Measurements from ENCODE around the gene AGAP1.

- TF ChIP-seq EZH2 (IDR thresholded peaks at IDR 0.05; ENCODE audit: borderline replicate concordance, insufficient read depth, low read length, poor library complexity, severe bottlenecking) (no peak), CTCF (IDR thresholded peaks at IDR 0.05; ENCODE audit: poor library complexity, severe bottlenecking) (no peak), POLR2AphosphoS5 (IDR thresholded peaks at IDR 0.05) (no peak), REST (IDR thresholded peaks at IDR 0.05; ENCODE audit: borderline replicate concordance) (no peak), SMC3 (conservative IDR thresholded peaks at IDR 0.05; ENCODE audit: poor library complexity) (no peak), MXI1 (conservative IDR thresholded peaks at IDR 0.05; ENCODE audit: poor library complexity, severe bottlenecking) (no peak), EP300 (conservative IDR thresholded peaks at IDR 0.05; ENCODE audit: poor library complexity, severe bottlenecking) (no peak)
Measured at GRCh38 chr2:236082061-236082460, 588.2 kb downstream of the AGAP1 start.

All from neural cell (in vitro differentiated cells).